Measurements from ENCODE around the gene GRIN3A. TPM values are rescaled to one million over a fixed set of nuclear protein-coding genes. Genes with fewer than 3 reads are reported as not detected.

The GRIN3A gene
- total RNA-seq, 4 donors from 2014 or later, result under 0.01 to 0.06 TPM; not detected in 2

GRCh38 chr9:101691657-101692056, 46.8 kb downstream of the GRIN3A start:
- TF ChIP-seq CTCF (IDR thresholded peaks at IDR 0.05), result no peak
- TF ChIP-seq POLR2A (IDR thresholded peaks at IDR 0.05), result no peak
- Histone ChIP-seq H3K27me3 (no peaks in the 10 kb centered on the region), H3K4me1 (no peaks in the 10 kb centered on the region), H3K36me3 (no peaks in the 10 kb centered on the region), H3K9me3 (no peaks in the 10 kb centered on the region), H3K4me3 (no peak overlapping the region), H3K27ac (no peak overlapping the region)
- DNase-seq, result no peak
- 86 to 94% methylated on average over 2 of the region's 2 CpGs for WGBS, 2 donors
- intact Hi-C loops (cut with DNase I), result no loop called here

GRCh38 chr9:101689039-101689438, 49.4 kb downstream of the GRIN3A start:
- TF ChIP-seq POLR2A (IDR thresholded peaks at IDR 0.05), result no peak
- no peak for TF ChIP-seq CTCF (IDR thresholded peaks at IDR 0.05)
- H3K9me3 ChIP-seq, result no peaks in the 10 kb centered on the region
- intact Hi-C loops (cut with DNase I), result no loop called here
- no peaks in the 10 kb centered on the region for H3K4me1 ChIP-seq
- H3K4me3 ChIP-seq, result no peak overlapping the region
- H3K27me3 ChIP-seq, result no peaks in the 10 kb centered on the region
- no peak for DNase-seq
- no peak overlapping the region for H3K27ac ChIP-seq
- H3K36me3 ChIP-seq, result no peaks in the 10 kb centered on the region
- 29 to 33% methylated on average over 2 of the region's 2 CpGs for WGBS, 2 donors

- Histone ChIP-seq H3K27ac (no peak overlapping the region), H3K36me3 (no peaks in the 10 kb centered on the region), H3K4me3 (no peak overlapping the region), H3K4me1 (no peaks in the 10 kb centered on the region), H3K27me3 (no peaks in the 10 kb centered on the region), H3K9me3 (no peaks in the 10 kb centered on the region)
- intact Hi-C loops (cut with DNase I), result no loop called here
- no peak for DNase-seq
- WGBS, 2 donors, result 62 to 63% methylated on average over 2 of the region's 2 CpGs
- TF ChIP-seq POLR2A (IDR thresholded peaks at IDR 0.05) (no peak), CTCF (IDR thresholded peaks at IDR 0.05) (no peak)
Observed at GRCh38 chr9:101684665-101685064, 53.8 kb downstream of the GRIN3A start.

GRCh38 chr9:101683236-101683635, 55.2 kb downstream of the GRIN3A start:
- H3K9me3 ChIP-seq, result no peaks in the 10 kb centered on the region
- intact Hi-C loops (cut with DNase I), result no loop called here
- no peaks in the 10 kb centered on the region for H3K36me3 ChIP-seq
- 63 to 70% methylated on average over 2 of the region's 2 CpGs for WGBS, 2 donors
- H3K27ac ChIP-seq, result no peak overlapping the region
- TF ChIP-seq POLR2A (IDR thresholded peaks at IDR 0.05), result no peak
- no peak for TF ChIP-seq CTCF (IDR thresholded peaks at IDR 0.05)
- no peaks in the 10 kb centered on the region for H3K4me1 ChIP-seq
- H3K4me3 ChIP-seq, result no peak overlapping the region
- no peak for DNase-seq
- H3K27me3 ChIP-seq, result no peaks in the 10 kb centered on the region

- DNase-seq, result no peak
- no peaks in the 10 kb centered on the region for H3K27me3 ChIP-seq
- H3K4me1 ChIP-seq, result no peaks in the 10 kb centered on the region
- intact Hi-C loops (cut with DNase I), result no loop called here
- no peaks in the 10 kb centered on the region for H3K9me3 ChIP-seq
- no peaks in the 10 kb centered on the region for H3K36me3 ChIP-seq
- no peak overlapping the region for H3K27ac ChIP-seq
- H3K4me3 ChIP-seq, result no peak overlapping the region
- TF ChIP-seq POLR2A (IDR thresholded peaks at IDR 0.05), result no peak
- no peak for TF ChIP-seq CTCF (IDR thresholded peaks at IDR 0.05)
Observed at GRCh38 chr9:101677861-101678260, 60.6 kb downstream of the GRIN3A start.

Measured in esophagus squamous epithelium (tissue), 5 donors.